HG03025 (cell line): ENCODE data around the gene RRP8.
A peak's percentile ranks its signal among the peaks of the same experiment; 100 is the strongest.

Experiments
- ATAC-seq: cut with Tn5 transposase; IDR thresholded peaks from one replicate; pipeline ENCODE4 v1.9.1; 2021; ENCODE audit warnings: mild to moderate bottlenecking, moderate library complexity; ENCODE audit not compliant: unreplicated experiment, low FRiP score

RRP8 gene

DNA sequence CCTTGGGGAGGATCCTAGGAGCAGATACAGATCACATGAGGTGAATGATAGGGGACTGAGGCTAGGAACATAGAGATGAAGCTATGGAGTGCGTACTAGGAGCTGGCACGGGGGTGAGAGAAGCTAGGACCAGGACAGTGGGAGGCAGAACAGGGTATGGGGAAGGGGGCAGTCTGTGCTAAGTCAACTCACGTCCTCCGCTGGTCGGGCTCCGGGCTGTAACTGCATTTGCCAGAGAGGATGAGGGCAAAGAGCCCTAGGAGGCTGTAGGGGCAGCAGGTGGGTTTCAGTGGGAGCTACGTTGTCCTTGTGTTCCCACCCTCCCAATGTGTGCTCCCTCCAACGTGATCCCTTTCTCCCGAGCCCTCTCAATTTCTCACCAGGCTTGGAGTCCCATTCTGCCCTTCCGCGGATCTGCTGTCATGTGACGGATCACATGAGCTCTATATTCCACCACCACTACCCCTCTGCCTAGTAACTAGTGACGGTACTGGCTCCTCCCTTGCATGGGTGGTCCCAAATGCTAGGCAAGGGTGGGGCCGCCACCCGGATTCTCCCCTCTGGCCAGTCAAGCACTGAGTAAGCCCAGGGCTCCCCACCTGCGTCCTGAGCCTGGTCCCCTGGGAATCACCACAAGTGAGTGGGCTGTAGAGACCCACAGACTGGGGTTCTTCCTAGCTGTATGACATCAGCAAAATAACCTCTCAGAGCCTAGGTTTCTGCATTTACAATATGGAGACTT, 15.8 kb upstream of the RRP8 start, which contains the start of gene TPP1:
Gene TPP1, minus strand, starts transcription at position 419 of the 742 bp plus-strand sequence. Its CDS starts 22 bp downstream, at position 397.
- ATAC-seq: peak; percentile 97

DNA sequence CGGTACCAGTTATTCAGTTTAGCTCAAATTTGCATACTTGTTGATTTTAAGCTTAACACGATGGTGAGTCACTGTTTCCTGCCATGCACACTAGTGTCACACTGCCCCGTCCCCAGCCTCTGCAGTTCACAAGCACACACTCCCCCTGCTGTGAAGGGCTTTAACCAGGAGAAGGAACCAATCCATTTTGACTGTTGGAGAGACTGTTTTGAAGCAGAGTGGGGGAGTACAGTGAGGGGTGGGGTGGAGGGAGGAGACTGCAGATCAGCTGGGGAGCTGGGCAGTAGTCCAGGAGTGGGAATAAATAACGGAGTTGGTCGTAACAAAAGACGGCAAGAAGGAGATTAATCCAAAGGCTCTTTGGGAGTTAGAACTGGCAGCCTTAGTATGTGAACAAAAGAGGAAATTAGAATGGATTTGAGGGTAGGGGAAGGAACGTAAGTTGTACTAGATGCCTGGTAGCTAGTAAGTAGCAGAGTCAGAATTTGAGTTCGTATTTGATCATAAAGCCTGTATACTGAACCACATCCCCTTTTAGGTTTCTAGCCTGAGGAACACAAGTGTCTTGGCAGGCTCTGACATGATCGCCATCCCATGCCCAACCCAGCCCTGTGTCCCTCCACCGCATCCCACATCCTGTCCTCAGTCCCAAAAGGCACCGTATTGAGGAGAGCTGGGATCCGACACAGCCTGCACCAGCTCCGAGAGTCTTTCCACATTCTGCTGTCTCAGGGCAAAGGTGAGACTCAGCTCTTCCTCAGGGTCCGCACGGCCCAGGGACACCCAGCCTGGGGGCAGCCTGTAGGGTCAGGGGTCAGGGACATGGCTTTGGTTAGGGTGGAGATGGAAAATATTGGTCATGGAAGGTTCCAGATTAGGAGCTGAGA, 14.9 kb upstream of the RRP8 start:
- no peak for ATAC-seq

DNA sequence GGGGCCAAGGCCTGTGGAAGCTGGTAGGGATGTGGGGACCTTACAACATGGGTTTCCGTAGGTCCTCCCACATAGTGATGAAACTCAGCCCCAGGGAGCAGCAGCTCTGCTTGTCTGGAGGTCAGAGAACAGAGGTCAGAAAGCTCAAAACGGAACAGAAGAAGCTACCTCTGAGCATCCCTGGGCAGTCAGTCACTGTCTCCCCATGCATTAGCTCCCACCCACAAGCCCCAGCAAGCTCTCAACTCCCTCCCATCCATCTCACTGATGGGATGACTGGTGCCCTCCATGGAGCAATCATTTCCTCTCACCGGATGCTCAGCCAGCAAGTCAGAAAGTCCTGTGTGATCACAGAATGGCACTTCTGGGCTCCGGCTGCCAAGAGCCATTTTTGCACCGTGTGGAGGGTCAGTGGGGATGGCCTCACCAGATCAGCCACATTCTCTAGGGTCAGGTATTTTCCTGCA, 13.9 kb upstream of the RRP8 start:
- no peak for ATAC-seq

DNA sequence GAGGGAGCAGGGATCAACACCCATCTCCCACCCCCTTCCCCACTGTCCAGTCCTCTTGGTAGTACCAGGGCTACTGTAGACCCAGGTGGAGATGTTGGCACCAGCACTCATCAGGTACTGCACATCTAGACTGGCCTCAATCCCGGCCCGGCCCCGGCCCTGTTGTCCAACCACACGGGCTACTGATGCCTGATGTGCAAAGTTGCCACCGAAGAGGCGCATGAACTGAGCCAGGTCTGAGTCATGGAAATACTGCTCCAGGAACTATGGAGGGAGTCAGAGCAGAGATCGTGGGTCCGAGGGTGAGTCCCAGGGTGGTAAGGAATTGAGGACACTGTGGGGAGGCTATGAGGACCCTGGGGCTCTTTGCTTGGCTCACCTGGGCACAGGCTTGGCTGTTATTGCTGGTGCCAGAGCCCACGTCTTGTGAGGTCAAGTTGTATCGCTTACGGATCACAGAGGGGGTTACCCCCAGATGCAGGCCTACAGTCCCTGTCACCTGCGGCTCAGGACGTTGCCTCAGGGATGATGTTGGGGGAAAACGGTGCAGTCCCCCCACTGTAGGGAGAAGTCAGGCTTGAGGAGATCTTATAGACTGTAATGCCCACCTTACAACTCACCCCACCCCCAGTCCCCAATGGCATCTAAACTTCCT, 13.3 kb upstream of the RRP8 start:
- no peak for ATAC-seq

DNA sequence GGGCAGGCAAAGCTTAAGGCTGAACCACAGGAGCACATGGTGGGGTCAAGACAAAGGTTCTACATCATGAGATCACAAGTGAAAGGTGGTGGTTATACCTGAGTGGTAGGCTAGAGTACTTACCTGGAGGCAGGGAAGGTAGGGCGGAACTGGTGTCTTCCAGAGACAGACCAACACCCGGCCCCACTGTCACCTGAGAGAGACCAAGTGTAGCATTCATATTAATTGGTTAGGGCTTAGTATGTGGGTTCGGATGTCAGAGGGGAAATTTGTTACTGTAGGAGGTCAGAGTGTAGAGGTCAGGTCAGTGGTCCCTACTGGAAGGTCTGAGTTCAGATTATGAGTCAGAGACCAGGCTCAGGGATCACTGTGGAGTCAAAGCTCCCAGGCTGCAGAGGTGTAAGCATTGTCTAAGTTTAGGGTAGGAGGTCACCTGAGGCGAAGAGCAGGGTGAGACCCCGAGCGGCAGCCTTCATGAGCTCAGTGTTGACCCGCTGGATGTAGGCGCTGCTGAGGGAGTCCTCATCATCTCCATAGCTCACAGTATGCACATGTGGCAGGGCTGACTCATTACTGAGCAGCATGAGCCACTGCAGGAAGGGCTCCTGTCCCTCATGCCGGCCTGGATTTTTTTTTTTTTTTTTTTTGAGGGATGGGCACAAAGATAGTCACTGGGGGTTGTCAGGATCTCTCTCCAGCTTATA, 12.6 kb upstream of the RRP8 start:
- ATAC-seq: no peak

DNA sequence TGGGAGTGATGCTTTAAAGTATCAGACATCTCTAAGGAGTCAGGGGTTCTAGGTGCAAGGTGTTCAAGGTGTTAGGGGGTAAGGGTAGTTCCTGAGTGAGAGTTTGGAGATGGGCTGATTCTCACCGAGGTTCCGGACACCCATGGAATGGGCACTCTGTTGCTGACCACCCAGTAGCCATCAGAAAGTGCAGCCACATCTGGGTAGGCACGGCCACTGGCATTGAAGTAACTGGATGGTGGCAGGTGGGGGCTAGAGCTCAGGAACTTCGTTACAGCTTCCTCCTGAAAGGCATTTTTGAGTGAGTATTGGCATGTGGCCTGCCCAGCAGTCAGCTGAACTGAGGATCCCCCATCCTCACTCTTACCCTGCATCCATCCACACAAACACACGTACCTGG, 11.6 kb upstream of the RRP8 start:
- no peak for ATAC-seq

DNA sequence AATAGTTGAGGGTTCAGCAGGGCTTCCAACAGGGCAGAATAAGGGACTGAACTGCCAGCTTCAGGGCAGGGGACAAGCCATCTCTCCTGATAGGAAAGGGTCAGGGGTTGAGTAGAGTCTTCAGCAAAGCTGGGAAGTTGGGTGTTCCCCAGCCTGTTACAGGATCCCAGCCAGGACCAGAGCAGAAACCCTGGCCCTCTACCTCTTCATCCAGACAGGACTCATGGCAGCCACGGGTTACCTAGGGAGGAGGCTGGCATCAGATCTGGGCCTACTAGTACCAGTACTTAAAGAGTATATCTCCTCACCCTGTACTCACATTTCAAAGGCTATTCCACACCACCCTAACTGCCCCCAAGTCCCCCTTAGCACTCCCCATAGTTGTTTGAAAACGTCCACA, 11.0 kb upstream of the RRP8 start:
- no peak for ATAC-seq

DNA sequence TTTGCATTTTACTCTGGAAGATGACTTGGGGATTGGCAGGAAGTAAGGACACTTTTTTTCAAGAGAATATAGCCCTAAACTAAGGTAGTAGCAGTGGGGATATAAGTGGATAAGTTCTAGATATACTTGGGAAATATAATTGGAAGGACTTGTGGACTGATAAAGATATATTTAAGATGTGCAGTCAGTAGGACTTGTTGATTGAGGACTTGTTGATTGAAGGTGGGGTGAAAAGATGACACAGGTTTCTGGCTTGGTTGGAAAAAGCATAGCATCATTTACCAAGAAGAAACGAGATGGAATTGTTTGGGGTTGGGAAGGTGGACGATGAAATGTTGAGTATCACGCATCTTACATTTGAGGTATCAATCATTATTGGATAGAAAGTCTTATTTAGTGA, 10.1 kb upstream of the RRP8 start:
- no peak for ATAC-seq

DNA sequence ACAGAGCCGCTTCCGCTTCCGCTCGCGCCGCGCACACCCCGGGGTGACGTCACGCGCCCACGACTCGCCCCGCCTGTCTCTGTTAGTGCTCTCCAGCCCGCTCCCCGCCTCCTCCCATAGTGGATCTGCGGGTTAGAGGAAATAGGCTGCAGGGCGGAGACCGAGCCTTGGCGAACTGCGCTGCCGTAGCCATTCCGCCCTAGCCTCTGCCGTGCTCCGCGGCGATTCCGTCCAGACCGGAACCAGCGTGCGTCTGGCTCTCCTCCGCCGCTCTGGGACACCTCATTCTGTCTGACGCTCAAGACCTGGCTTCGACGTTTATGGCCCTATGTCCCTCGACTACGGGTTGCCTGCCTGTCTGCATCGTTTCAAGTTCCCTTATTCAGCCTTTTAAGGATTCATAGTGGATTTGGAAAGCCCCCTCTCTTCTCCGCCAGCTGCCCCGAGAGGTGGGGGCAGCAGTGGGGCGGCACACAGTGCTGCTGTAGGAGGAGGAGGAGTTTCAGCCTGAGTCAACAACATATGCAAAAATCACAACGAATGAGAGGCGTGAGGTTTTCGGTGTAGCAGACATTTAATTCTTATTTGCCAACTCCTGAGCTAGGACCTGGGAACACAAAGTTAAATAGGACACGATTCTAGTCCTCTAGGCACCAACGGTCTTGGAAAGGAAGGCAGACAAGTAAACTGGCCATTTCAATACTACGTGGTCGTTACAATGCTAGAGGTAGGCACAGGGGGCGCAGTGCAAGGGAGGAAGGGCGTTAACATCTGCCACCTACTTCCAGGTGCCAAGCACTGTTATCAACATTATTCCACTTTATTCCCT, 9.0 kb upstream of the RRP8 start, which contains the start of gene TAF10:
Gene TAF10, minus strand, starts transcription at position 4 of the 829 bp plus-strand sequence. CDS start 27 bp downstream, outside the sequence.
- ATAC-seq: peak; percentile 89

DNA sequence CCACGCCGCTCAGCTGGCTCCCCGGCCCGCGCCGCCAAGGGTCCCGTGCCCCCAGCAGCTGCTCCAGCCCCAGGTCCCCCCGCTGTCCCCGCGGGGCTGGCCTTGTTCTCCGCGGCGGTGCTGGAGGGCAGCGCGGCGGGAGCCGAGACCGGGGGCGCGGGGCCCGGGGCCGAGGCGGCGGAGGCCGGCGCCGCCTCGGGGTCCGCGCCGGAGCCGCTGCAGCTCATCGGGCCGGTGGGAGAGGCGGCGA, 8.5 kb upstream of the RRP8 start:
- ATAC-seq: peak; percentile 12

DNA sequence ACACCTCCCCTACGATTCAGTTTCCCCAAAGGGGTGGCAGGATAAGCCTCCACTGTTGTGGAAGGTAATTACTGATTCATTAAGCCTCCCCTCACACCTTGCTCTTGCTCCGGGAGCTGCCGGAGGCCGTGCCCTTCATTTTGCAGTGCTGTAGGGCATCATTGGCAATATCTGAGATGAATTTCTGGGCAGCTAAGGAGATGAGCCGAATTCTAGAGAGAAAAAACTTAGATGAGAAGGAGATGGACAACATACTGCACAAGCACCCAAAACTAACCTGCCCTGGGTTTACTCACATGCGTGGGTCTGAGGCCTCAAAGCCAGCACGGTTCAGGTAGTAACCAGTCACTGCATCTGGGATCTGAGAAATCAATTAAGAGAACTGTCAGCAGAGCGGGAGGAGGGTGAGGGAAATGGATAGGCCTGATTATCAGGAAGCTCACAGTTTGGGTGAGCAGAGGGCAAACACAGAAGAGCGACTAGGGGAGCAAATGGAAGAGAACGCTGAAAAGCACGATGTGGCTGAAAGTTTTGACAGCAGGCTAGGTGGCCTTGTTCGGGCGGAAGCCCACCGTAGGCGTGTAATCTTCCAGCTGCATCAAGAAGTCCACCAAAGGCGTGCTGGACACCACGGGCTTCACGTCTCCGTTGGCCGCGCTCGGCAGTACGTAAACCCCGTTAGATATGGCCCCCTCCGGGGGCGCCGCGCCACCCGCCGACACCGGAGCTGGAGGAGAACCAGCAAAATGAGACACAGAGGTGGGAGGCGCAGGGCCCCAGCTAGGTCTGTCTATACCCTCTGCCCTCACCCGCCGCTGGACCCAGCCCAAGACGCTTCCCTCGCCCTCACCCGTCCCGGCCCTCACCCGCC, 7.9 kb upstream of the RRP8 start:
- ATAC-seq: no peak

DNA sequence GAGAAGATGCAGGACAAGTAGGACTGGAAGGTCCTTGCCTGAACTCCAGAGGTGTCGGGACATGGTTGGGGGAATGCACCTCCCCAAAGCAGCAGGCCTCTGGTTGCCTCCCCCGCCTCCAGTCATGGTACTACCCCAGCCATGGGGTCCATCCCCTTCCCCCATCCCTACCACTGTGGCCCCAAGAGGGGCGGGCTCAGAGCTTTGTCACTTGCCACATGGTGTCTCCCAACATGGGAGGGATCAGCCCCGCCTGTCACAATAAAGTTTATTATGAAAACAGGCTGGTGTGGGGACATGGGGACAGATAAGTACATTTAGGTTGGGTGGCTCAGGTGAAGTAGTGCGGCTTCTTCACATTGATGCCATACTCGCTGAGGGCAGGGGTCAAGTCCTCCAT, 7.2 kb upstream of the RRP8 start:
- no peak for ATAC-seq

DNA sequence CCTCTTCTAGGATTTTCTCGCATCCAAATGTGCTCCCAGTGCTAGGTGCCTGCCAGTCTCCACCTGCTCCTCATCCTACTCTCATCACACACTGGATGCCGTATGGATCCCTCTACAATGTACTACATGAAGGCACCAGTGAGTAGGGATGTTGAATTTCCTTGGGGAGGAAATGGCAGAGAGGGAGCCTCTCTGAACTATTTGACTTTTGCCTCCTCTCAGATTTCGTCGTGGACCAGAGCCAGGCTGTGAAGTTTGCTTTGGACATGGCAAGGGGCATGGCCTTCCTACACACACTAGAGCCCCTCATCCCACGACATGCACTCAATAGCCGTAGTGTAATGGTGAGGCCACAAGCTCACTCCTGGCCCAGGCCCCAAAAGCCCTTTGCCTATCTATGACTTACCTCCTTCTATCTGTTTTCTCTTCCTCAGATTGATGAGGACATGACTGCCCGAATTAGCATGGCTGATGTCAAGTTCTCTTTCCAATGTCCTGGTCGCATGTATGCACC, 6.1 kb upstream of the RRP8 start:
- no peak for ATAC-seq

DNA sequence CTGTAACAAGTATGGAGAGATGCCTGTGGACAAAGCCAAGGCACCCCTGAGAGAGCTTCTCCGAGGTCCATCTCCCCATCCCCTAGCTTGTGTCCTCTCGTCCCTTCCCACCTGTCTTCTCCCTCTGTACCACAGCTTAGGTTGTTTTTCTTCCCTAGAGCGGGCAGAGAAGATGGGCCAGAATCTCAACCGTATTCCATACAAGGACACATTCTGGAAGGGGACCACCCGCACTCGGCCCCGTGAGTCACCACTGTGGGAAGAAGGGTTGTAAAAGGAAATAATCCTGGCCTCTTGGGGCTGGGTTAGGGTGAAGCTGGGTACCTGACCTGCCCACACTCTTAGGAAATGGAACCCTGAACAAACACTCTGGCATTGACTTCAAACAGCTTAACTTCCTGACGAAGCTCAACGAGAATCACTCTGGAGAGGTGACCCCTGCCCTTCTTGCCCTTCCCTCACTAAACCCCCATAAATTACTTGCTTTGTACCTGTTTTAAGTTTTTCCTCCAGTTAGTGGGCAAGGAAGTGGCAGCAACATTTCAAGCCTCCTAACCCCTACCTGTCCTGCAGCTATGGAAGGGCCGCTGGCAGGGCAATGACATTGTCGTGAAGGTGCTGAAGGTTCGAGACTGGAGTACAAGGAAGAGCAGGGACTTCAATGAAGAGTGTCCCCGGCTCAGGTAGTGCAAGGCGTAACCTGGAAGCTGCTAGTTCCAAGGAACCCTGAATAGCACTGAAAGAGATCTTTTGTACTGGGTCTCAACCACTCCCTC, 5.5 kb upstream of the RRP8 start:
- no peak for ATAC-seq

DNA sequence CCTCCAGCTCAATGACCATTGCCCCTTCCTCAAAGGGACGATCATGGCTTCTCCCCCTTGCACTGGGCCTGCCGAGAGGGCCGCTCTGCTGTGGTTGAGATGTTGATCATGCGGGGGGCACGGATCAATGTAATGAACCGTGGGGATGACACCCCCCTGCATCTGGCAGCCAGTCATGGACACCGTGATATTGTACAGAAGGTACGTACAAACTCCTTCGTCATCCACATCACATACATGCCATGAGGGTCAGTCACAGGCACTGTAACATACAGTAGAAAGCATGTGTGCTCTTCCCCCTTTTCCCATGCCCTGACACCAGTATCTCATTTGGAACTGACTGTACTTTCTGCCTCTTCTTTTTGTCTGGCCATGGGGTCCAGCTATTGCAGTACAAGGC, 4.6 kb upstream of the RRP8 start:
- no peak for ATAC-seq

DNA sequence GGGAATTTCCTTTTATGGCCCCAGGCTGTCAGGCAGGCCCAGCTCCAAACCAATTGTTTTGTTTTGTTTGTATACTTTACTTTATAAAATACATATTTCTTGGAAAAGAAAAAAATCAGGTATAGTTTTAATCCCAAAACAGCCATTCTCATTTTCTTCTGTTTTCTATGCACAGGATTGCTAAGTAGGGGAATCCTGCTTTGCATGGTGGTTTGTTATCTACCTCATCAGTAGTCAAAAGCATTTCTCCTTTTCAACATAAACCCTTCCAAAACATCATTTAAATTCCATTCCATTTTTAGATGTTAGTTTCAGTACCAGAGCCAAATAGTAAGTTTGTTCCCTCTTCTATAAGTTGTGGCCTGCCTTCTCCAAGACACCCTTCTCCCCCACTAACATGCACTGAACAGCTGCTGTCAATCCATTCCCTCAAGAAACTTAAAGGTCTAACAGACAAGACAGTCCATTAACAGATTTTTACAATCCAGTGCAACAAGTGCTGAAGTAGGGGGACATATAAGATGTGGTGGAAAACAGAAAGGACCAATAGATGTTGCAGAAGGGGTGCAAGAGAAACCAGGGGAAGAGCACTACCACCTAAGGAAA, 3.9 kb upstream of the RRP8 start:
- ATAC-seq: no peak

DNA sequence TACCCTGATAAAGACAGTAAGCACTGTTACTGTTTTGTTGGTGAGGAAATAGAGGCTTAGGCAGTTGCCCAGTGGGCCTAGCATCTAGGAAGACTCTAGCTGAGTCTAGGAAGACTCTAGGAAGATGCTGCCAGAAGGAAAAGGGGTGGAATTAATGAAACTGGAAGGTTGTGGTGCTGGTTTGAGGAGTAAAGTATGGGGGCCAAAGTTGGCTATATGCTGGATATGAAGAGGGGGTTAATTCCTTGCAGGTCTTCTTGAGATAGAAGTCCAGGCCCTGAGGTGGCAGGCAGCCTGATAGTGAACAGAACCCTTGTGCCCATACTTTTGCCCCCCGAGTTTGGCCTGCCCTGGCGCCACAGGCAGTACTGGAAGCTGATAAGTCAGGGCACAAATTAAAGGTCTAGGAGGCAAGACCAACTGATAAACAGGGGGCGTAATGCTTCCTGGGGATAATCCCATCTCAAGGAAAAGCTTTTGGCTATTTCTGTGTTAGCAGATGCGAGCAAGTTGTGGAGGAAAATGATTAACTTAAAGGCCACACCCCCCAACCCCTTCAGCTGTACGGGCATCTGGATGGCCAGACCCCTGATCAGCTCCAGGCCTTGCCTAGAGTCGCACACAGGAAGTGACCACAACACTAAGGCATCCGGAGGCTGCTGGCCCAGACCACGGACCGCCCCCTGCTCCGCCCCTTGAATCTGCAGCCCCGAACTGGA, 3.2 kb upstream of the RRP8 start:
- ATAC-seq: no peak
